ENCODE data around the gene NDUFB3. TPM values are rescaled to one million over a fixed set of nuclear protein-coding genes. Genes with fewer than 3 reads are reported as not detected.

Gene NDUFB3
- total RNA-seq, 1 donor from 2014 or later, result 69.1 TPM

- peaks cover 42% of the 10 kb centered on the region for H3K4me1 Mint-ChIP-seq (ENCODE audit: unreplicated experiment)
These were observed 47.4 kb downstream of the NDUFB3 start for GRCh38 chr2:201118961-201119854.

GRCh38 chr2:201122276-201122675 is 50.5 kb downstream of the NDUFB3 start:
- H3K36me3 Mint-ChIP-seq (ENCODE audit: unreplicated experiment), result no peaks in the 10 kb centered on the region
- H3K4me1 Mint-ChIP-seq (ENCODE audit: unreplicated experiment), result peaks cover 57% of the 10 kb centered on the region
- no peak overlapping the region for H3K27ac Mint-ChIP-seq (ENCODE audit: unreplicated experiment)
- H3K27me3 Mint-ChIP-seq (ENCODE audit: unreplicated experiment), result no peaks in the 10 kb centered on the region
- H3K9me3 Mint-ChIP-seq (ENCODE audit: unreplicated experiment), result no peaks in the 10 kb centered on the region
- no peak overlapping the region for H3K4me3 Mint-ChIP-seq (ENCODE audit: unreplicated experiment)
- no peak for TF ChIP-seq CTCF (IDR thresholded peaks at IDR 0.05)
- DNase-seq (ENCODE audit: extremely low spot score, unreplicated experiment), result no peak

More at GRCh38 chr2:201118961-201119854, 47.4 kb downstream of the NDUFB3 start:
- Mint-ChIP-seq H3K36me3 (ENCODE audit: unreplicated experiment) (no peaks in the 10 kb centered on the region), H3K4me3 (ENCODE audit: unreplicated experiment) (peak overlapping the region; percentile 89), H3K27me3 (ENCODE audit: unreplicated experiment) (no peaks in the 10 kb centered on the region), H3K9me3 (ENCODE audit: unreplicated experiment) (no peaks in the 10 kb centered on the region), H3K27ac (ENCODE audit: unreplicated experiment) (peak overlapping the region; percentile 98)
- DNase-seq (ENCODE audit: extremely low spot score, unreplicated experiment), result no peak
- no peak for TF ChIP-seq CTCF (IDR thresholded peaks at IDR 0.05)

- Mint-ChIP-seq H3K4me3 (ENCODE audit: unreplicated experiment) (peak overlapping the region; percentile 60), H3K4me1 (ENCODE audit: unreplicated experiment) (peaks cover 66% of the 10 kb centered on the region), H3K9me3 (ENCODE audit: unreplicated experiment) (no peaks in the 10 kb centered on the region), H3K36me3 (ENCODE audit: unreplicated experiment) (peaks cover 3% of the 10 kb centered on the region), H3K27me3 (ENCODE audit: unreplicated experiment) (no peaks in the 10 kb centered on the region), H3K27ac (ENCODE audit: unreplicated experiment) (peak overlapping the region; percentile 83)
- no peak for TF ChIP-seq CTCF (IDR thresholded peaks at IDR 0.05)
- peak; percentile 32 for DNase-seq (ENCODE audit: extremely low spot score, unreplicated experiment)
These were observed 54.7 kb downstream of the NDUFB3 start for GRCh38 chr2:201126308-201127151.

GRCh38 chr2:201127152-201127511 is 55.3 kb downstream of the NDUFB3 start:
- Mint-ChIP-seq H3K27ac (ENCODE audit: unreplicated experiment) (peak overlapping the region; percentile 83), H3K27me3 (ENCODE audit: unreplicated experiment) (no peaks in the 10 kb centered on the region), H3K4me1 (ENCODE audit: unreplicated experiment) (peaks cover 69% of the 10 kb centered on the region), H3K9me3 (ENCODE audit: unreplicated experiment) (no peaks in the 10 kb centered on the region), H3K4me3 (ENCODE audit: unreplicated experiment) (peak overlapping the region; percentile 60), H3K36me3 (ENCODE audit: unreplicated experiment) (peaks cover 3% of the 10 kb centered on the region)
- DNase-seq (ENCODE audit: extremely low spot score, unreplicated experiment), result peak; percentile 10
- TF ChIP-seq CTCF (IDR thresholded peaks at IDR 0.05), result no peak

- Mint-ChIP-seq H3K27ac (ENCODE audit: unreplicated experiment) (peak overlapping the region; percentile 83), H3K36me3 (ENCODE audit: unreplicated experiment) (peaks cover 3% of the 10 kb centered on the region), H3K27me3 (ENCODE audit: unreplicated experiment) (no peaks in the 10 kb centered on the region), H3K4me3 (ENCODE audit: unreplicated experiment) (peak overlapping the region; percentile 30), H3K4me1 (ENCODE audit: unreplicated experiment) (peaks cover 68% of the 10 kb centered on the region), H3K9me3 (ENCODE audit: unreplicated experiment) (no peaks in the 10 kb centered on the region)
- DNase-seq (ENCODE audit: extremely low spot score, unreplicated experiment), result peak; percentile 66
- no peak for TF ChIP-seq CTCF (IDR thresholded peaks at IDR 0.05)
These were observed 55.8 kb downstream of the NDUFB3 start for GRCh38 chr2:201127570-201127969.
